NB4 (cell line): ENCODE results near the gene CIAO3.

Source experiments
- POLR2A ChIP-seq: IDR thresholded peaks from 2 replicates; pipeline ENCODE4 v1.6.1; 2011; ENCODE audit warnings: mild to moderate bottlenecking; ENCODE audit not compliant: insufficient read length; ENCODE audit errors: extremely low read depth
- TF ChIP-seq, protein P1 (sequence below): IDR thresholded peaks from one replicate; pipeline ENCODE4 v1.5.1; 2012; ENCODE audit warnings: low read depth, low read length
- TF ChIP-seq, protein P2 (sequence below): IDR thresholded peaks from 2 replicates; pipeline ENCODE4 v1.6.1; 2011; ENCODE audit warnings: low read depth, low read length

DNA sequence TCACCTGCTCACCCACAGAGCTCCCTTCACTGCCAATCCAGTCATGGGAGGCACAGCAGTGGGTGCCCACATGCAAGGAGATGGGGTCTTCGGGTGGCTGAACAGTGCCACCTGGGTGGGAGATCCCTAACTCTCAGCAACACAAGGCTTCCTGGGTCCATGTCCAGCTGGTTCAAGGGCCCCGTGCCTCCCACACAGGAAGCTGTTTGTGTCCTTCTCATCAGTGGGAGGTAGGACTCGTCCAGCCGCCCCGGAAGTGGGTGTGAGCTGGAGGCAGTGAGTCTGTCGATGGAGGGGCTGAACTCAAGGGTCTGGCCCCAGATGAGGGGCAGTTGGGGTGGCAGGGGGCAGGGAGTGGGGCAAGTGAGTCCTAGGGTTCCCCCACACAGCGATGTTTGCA is 36.8 kb downstream of the CIAO3 start:
- TF ChIP-seq, protein P1, sequence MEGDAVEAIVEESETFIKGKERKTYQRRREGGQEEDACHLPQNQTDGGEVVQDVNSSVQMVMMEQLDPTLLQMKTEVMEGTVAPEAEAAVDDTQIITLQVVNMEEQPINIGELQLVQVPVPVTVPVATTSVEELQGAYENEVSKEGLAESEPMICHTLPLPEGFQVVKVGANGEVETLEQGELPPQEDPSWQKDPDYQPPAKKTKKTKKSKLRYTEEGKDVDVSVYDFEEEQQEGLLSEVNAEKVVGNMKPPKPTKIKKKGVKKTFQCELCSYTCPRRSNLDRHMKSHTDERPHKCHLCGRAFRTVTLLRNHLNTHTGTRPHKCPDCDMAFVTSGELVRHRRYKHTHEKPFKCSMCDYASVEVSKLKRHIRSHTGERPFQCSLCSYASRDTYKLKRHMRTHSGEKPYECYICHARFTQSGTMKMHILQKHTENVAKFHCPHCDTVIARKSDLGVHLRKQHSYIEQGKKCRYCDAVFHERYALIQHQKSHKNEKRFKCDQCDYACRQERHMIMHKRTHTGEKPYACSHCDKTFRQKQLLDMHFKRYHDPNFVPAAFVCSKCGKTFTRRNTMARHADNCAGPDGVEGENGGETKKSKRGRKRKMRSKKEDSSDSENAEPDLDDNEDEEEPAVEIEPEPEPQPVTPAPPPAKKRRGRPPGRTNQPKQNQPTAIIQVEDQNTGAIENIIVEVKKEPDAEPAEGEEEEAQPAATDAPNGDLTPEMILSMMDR = no peak
- TF ChIP-seq, protein P2, sequence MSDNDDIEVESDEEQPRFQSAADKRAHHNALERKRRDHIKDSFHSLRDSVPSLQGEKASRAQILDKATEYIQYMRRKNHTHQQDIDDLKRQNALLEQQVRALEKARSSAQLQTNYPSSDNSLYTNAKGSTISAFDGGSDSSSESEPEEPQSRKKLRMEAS = no peak
- TF ChIP-seq POLR2A = no peak
